HT-29 (cell line): ENCODE measurements around the gene GATB. TPM values are rescaled to one million over a fixed set of nuclear protein-coding genes. Genes with fewer than 3 reads are reported as not detected.

ENCODE experiments used
- DNase-seq: peaks from one replicate; pipeline ENCODE4 v3.0.0-alpha.2; 2015; ENCODE audit warnings: low spot score
- total RNA-seq: library from RNA; depleted of rRNA; stranded (reverse); fragments of >200 nt; shearing (Covaris generic); gene quantifications from 2 replicates; pipeline ENCODE4 v1.2.3, GENCODE V29; 2014

The GATB gene
- total RNA-seq, 1 experiment from 2014 or later: 14.1 TPM

GRCh38 chr4:151700566-151701316 lies 60.1 kb downstream of the GATB start:
- DNase-seq: no peak

- DNase-seq: no peak
These were observed 62.6 kb downstream of the GATB start for GRCh38 chr4:151698213-151698612.

DNA sequence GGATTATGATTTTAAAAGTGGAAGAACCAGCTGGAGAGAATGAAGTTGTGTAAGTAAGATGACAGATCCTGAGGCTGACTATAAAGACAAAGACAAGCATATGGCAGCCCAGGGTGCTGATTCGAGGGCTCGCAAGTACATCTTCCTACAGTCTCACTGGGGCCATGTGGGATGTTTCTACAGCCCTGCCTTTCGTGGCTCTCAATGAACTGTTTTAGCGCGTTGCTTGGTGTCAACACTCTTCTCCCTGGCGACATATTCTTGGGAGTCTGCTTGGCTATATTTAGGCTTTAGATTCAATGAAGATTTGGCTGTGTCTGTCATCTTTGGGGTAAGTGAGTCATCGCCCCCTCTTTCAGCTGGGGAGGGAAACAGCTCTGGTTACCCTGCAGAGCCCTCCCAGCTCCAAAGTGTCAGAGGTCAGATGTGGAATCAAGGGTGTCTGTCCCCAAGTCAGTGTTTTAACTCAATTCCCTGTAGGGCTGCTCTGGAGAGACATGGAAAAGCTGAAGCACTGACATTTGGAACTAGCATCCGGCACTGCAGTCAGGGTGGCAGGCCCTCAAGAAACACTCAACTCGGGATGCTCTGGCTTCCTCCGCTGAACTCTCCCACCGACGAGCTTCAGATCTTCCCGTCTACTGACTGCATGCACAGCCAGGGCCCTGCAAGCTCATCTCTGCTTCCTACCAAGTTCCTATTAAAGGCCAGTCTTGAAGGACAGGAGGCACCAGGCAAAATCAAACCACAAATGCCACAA lies 65.7 kb downstream of the GATB start:
- DNase-seq: no peak

DNA sequence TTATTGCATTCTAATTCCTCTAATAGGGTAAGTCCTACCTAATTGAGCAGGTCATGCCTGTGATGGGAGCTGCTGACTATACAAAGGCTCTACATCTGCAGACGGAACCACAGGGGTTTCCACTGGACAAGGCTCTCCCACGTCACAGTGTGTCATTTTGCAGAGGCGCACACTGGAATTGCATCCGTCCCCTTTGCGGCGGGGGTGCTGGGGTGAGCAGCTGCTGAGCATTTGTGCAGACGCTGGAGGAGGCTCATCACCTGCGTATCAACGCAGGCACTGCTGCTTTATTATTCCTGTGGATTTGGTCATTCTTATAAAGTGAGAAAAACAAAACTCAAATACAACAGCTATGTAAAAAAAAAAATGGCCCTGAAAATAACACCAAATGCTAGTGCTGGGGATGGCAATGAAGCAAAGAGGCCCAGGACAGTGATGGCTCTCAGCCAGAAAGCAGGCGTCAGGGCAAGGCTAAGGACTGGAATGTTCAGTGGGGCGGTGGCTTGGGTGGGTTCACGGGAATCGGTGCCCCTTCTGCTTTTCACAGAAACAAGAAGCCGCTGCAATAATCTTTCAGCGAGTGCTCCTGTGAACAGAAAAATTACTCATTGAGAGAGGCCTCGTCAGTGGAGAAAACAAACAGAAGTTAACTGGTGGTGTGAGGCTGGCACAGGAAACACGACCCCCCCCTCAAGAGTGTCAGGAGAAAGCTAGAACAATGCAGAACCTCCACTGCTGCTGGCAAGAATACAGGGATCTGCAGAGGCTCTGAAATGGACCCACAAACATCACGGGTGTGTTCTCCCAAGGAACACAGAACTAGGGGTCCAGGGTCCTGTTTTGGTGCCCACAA lies 67.8 kb downstream of the GATB start:
- DNase-seq: no peak

DNA sequence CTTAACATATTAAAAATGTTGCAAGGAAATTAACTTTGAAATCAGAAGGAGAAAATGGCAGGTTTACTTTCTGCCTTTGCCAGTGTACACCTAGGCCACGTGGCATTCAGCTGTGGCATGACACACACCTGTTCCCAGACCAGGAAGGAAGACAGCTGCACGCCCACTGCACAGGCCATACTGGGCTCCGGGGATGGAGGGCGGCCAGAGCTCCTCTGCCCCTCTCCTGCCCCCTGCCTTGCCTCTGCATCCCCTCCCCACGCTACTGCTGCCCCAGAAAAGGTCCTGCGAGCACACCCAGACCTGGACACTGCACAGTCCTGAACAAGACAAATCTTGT lies 68.4 kb downstream of the GATB start:
- no peak for DNase-seq

DNA sequence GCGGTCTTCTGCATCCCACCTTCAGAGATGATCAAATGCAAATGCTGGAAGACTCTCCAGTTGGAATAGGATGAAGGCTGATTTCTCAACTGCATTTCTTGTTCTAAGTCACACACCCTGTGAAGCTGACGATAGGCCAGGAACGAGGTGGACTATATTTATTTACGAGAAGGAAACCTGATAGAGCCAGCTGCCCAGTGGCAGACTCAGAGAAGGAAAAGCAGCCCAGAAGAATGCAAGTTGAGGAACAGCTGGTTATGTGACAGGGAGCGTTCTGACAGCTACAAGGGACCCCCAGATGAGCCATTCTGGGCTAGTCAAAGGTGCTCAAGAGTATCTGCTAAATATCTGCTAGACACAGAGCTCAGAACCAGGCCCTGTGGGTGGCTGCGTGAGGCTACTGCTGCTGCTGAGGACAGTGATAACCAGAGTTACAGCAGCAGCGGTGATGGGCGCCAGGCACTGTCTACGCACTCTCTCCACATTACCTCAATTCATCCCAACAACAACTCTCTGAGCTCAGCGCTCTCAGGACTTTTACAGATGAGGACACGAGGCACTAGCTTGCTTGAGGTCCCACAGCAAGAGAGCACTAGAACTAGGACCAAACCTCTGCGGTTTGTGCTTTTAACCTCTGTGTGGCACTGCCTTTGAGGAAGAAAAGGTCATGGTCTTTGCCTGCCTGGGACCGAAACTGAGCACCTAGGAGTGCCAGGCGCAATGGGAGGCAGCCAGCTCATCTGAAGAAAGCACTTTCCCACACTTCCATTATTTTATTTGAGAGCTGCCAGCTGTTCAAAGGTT lies 69.0 kb downstream of the GATB start:
- DNase-seq: no peak

DNA sequence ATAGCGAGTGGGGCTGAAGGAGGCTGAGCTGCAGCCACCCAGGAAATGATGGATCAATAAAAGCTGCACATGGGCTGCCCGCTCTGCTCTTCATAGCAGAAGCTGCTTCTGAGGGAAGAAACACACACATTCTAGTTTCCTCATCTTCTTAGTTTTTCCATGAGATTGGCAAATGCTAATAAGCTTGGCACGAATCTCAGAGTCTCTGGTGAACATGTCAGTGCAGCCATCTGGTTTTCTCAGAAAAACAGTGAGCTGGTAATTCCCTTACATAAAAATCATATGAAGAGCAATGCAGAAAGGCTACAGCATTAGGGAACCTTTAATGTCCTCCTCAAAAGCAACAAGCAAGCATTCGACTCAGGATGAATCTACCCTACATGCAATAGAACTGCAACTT lies 69.9 kb downstream of the GATB start:
- no peak for DNase-seq

- peak; percentile 26 for DNase-seq
These were observed 70.5 kb downstream of the GATB start for GRCh38 chr4:151690164-151690870.

DNA sequence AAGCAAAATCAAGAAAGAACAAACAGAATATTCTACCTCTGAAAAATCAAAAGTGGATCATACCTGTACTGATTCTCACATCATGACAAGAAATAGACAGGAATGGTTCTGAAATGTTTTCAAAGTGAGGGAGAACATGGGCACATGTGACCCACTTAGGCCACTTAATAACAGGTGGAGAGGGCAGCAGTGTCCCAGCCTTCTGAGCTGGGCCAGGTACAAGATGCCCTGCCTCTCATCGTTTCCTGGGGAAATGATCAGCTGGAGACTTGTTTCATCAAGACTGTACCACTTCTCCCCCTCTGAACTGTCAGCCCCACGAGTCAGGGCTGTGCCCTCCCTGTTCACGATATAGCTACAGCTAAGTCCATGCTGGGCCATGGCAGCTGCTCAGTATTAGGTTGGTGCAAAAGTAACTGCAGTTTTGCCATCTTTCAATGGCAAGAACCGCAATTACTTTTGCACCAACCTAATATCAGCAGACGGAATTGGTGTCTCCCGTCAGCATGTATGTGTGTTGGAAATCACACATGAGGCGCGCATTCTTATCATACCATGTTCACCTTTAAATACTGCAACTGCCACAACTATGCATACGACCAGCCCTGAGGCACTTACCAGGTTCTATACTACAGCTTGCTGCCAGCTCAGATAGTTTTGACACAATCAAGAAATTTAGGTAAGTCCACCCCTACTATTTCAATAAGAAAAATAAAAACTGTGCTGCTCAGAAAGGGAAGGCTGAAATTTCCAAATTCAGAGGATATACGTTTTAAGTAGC lies 71.4 kb downstream of the GATB start:
- DNase-seq: no peak

DNA sequence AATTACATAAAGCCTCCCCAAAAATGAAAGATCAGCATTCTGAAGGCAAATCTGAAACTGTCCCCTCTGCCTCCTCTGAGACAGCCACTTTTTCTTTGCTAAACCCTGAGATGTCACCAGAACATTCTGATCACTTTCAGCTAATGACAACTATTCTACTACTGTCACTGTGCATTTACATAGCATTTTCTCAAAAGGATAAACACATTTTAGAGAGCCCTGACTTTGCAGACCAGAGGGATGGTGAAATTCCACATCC lies 72.1 kb downstream of the GATB start:
- no peak for DNase-seq

DNA sequence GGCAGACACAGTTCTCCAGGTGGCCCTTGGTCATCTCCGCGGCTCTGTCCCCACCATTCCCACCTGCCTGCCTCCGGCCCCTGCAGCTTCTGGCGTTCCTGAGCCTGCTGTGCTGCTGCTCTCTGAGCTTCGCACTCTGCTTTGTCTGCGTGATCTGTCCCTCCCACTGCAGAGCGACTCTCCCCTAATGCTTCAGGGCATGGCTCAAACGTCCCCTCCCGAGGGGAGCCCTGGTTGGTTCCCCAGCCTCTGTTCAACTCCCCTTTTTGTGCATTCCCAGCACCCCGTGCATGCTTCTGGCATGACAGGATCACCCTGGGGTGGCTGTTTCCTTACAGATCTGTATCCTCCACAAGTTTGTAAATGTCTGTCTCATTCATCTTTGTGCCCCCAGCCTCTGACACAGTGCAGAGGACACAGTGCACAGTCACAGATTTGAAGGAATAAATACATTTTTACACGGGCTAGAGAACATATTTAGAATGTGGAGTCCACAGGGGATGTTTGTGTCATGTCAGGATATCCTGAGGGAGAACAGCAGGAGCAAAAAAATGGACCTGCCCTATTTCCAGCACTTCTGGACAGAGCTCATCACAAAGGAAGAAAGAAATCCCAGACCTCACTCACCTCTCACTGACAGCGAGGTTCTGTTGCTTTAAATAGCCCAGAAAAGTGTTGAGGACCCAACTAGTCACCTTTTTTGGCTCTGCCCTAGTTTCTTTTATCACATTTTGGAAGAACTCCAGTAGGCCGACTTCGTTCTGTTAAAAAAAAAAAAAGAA lies 72.6 kb downstream of the GATB start:
- DNase-seq: no peak

GRCh38 chr4:151687021-151687640 lies 73.7 kb downstream of the GATB start:
- no peak for DNase-seq

DNA sequence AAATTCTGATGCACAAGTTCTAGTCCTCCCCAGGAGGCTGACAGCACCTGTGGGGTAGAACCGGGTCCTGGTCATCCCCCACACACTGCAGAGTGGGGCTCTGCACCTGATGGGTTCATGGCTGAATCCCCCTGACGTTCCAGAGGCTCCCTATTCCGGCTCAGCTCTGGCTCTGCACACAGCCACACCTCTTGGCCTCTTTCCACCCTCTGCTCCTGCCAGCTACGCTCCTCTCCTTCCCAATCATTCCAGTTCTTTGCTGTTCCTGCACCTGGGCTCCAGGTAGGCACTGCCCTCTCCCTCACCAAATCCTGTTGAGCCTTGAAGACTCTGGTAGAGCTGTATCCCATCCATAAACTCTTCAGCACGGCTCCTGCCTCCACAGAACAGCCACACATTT lies 75.5 kb downstream of the GATB start:
- no peak for DNase-seq

- DNase-seq: no peak
These were observed 79.7 kb downstream of the GATB start for GRCh38 chr4:151681085-151681484.

DNA sequence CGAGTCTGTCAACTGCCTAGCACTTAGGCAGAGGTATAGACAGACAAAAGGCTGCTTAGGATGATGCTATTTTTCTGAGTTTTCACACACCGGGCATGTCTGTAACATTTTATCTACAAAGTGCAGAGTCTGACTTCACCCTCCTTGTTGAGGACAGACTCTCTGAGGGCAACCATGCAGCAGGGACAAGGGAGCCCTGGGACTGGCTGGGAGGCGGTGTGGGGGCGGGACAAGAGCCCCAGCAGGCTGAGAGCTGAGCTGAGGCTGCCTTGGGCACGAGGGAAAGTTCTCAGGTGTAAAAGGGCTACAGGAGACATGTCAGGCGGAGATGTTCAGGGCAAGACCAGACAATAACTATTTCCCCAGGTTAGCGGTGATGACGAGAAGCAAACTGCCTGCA lies 81.6 kb downstream of the GATB start:
- no peak for DNase-seq

DNA sequence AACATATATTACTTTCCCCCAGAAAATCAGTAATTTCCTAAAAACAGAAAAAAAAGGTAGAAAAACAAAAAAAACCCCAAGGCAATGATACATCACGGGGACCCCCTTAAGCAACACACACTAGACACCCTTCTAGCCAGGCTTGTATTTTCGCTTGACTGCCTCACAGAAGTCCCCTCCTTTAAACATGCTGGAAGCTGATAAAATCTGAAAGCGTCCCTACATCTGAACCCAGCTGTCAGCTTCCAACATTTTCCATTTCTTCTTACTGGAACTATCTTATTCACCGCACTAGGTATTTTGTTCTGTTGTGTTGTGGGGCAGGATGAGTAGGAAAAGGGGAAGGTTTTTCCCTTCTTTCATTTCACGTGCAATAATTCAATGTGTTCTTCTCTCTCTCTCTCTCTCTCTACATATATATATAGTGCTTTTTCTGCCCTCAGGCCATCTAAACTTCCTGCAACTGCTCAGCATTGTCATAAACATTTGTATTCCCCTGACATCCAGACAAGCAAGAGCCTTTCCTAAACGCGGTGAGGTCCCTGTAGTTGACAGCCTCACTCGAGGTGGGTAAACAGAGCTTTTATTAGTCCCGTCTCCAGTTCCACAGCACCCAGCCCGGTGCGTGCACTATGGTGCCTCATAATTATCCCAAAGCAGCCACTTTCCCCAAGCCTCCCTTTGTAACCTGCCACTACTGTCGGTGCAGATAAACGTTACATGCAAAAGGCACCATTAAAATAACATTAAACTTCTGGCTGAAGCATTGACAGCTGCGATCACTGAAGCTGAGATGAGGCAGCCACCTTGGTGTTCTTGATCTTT lies 82.5 kb downstream of the GATB start:
- DNase-seq: no peak

GRCh38 chr4:151677193-151677592 lies 83.6 kb downstream of the GATB start:
- DNase-seq: no peak

- no peak for DNase-seq
These were observed 84.5 kb downstream of the GATB start for GRCh38 chr4:151676301-151676700.
